PC-3 (cell line): Measurements from ENCODE around the gene TKT. TPM values are rescaled to one million over a fixed set of nuclear protein-coding genes. Genes with fewer than 3 reads are reported as not detected.

Experiments used
- ATAC-seq: fragments of 200-7000 bp; cut with Tn5 transposase; 2 replicates; pipeline ENCODE4 v1.9.1; 2020; ENCODE audit warnings: mild to moderate bottlenecking, moderate library complexity
- BruUV-seq: library from RNA; stranded (reverse); fragments of 400-500 nt; replicated peaks from 2 replicates; lab custom pipeline; 2021; lab: Mats Ljungman, UMichigan
- CTCF ChIA-PET: fragments of 300-600 bp; sonication (Branson Sonifier 250); formaldehyde crosslinking; loops from one replicate; lab custom pipeline; 2022; ENCODE audit warnings: antibody characterized with exemption; lab: Charles Lee
- POLR2A ChIA-PET: fragments of 300-600 bp; sonication (Branson Sonifier 250); formaldehyde crosslinking; loops from one replicate; lab custom pipeline; 2022; ENCODE audit warnings: antibody characterized with exemption; ENCODE audit not compliant: unreplicated experiment; lab: Charles Lee
- DNase-seq: peaks from one replicate; pipeline ENCODE4 v3.0.0-alpha.2; 2015
- H2AFZ ChIP-seq: fragments of 300-600 bp; sonication (generic); 2 replicates; pipeline ENCODE4 v1.6.0; 2016; ENCODE audit warnings: antibody characterized with exemption, low read length
- H3F3A ChIP-seq: fragments of 300-600 bp; sonication (generic); one replicate; pipeline ENCODE4 v1.6.0; 2017; ENCODE audit warnings: antibody characterized with exemption, low read length, control low read depth, mild to moderate bottlenecking; ENCODE audit not compliant: unreplicated experiment
- H3K27ac ChIP-seq: fragments of 300-600 bp; sonication (generic); 2 replicates; pipeline ENCODE4 v1.5.1; 2016; ENCODE audit warnings: mild to moderate bottlenecking, low read length
- H3K27me3 ChIP-seq: fragments of 300-600 bp; sonication (generic); 2 replicates; pipeline ENCODE4 v1.6.1; 2016; ENCODE audit warnings: low read length, mixed read lengths
- H3K36me3 ChIP-seq: fragments of 300-600 bp; sonication (generic); 2 replicates; pipeline ENCODE4 v1.6.1; 2016; ENCODE audit warnings: low read depth, mixed run types, low read length, mixed read lengths
- H3K4me1 ChIP-seq: fragments of 300-600 bp; sonication (generic); 2 replicates; pipeline ENCODE4 v1.5.1; 2016; ENCODE audit warnings: low read length; ENCODE audit not compliant: insufficient read depth
- H3K4me2 ChIP-seq: fragments of 300-600 bp; sonication (generic); 2 replicates; pipeline ENCODE4 v1.6.0; 2016; ENCODE audit warnings: low read length
- H3K4me3 ChIP-seq: fragments of 300-600 bp; sonication (generic); 2 replicates; pipeline ENCODE4 v1.5.1; 2016; ENCODE audit warnings: mild to moderate bottlenecking, low read length, mixed read lengths
- H3K79me2 ChIP-seq: fragments of 300-600 bp; sonication (generic); 2 replicates; pipeline ENCODE4 v1.6.1; 2017; ENCODE audit warnings: low read length, mixed read lengths
- H3K9ac ChIP-seq: fragments of 300-600 bp; sonication (generic); 2 replicates; pipeline ENCODE4 v1.6.0; 2016; ENCODE audit warnings: mild to moderate bottlenecking, low read length
- H3K9me2 ChIP-seq: fragments of 300-600 bp; sonication (generic); replicated peaks from 2 replicates; pipeline ENCODE4 v1.6.1; 2016; ENCODE audit warnings: mixed run types, low read length, mixed read lengths
- H3K9me3 ChIP-seq: fragments of 300-600 bp; sonication (generic); 2 replicates; pipeline ENCODE4 v1.6.1; 2016; ENCODE audit warnings: low read length, mixed read lengths
- H4K20me1 ChIP-seq: fragments of 300-600 bp; sonication (generic); 2 replicates; pipeline ENCODE4 v1.6.1; 2016; ENCODE audit warnings: low read length, mixed read lengths
- CTCF ChIP-seq: fragments of 300-600 bp; sonication (generic); conservative IDR thresholded peaks from 2 replicates; pipeline ENCODE4 v1.5.1; 2017; ENCODE audit warnings: antibody characterized with exemption, low read depth, mild to moderate bottlenecking, low read length
- EZH2 ChIP-seq: fragments of 300-600 bp; sonication (generic); IDR thresholded peaks from one replicate; pipeline ENCODE4 v1.6.1; 2017; ENCODE audit warnings: antibody characterized with exemption, mild to moderate bottlenecking, low read length; ENCODE audit not compliant: unreplicated experiment
- EZH2phosphoT487 ChIP-seq: fragments of 300-600 bp; sonication (generic); IDR thresholded peaks from 2 replicates; pipeline ENCODE4 v1.6.1; 2018; ENCODE audit warnings: mild to moderate bottlenecking, antibody characterized with exemption, low read length, borderline replicate concordance
- intact Hi-C: fragments of 100-400 bp; cut with micrococcal nuclease; formaldehyde crosslinking; loops from 2 replicates; pipeline ENCODE4 v1.9.0; 2023
- total RNA-seq: library from RNA; depleted of rRNA; stranded (reverse); fragments of >200 nt; gene quantifications from 2 replicates; pipeline ENCODE4 v1.2.3, GENCODE V29; 2014

Gene TKT
- total RNA-seq, 1 experiment from 2014 or later, result 486 TPM

- no TSS peak for BruUV-seq
- H3K9me3 ChIP-seq, result no peaks in the 10 kb centered on the region
- DNase-seq (no peak), ATAC-seq (no peak)
- H2AFZ ChIP-seq, result no peak overlapping the region
- H3K9me2 ChIP-seq, result no peaks in the 10 kb centered on the region
- H3F3A ChIP-seq, result no peaks in the 10 kb centered on the region
- H4K20me1 ChIP-seq, result no peaks in the 10 kb centered on the region
- intact Hi-C loops, result loop anchor here (2.0 kb wide), 1 partner anchor 489 kb away; no protein-coding TSS in a partner anchor
- no peaks in the 10 kb centered on the region for H3K27me3 ChIP-seq
- H3K27ac ChIP-seq, result no peak overlapping the region
- POLR2A ChIA-PET, result no interaction called here
- CTCF ChIA-PET, result no interaction called here
- H3K4me3 ChIP-seq, result no peak overlapping the region
- H3K4me1 ChIP-seq, result no peaks in the 10 kb centered on the region
- no peak overlapping the region for H3K4me2 ChIP-seq
- no peak overlapping the region for H3K9ac ChIP-seq
- TF ChIP-seq CTCF (no peak), EZH2phosphoT487 (no peak), EZH2 (no peak)
- H3K79me2 ChIP-seq, result no peaks in the 10 kb centered on the region
- H3K36me3 ChIP-seq, result peaks cover 34% of the 10 kb centered on the region
Measured at GRCh38 chr3:53221345-53221744, 34.5 kb downstream of the TKT start.

- Histone ChIP-seq H3K4me2 (no peak overlapping the region), H3K4me1 (no peaks in the 10 kb centered on the region), H3K79me2 (no peaks in the 10 kb centered on the region), H3K4me3 (no peak overlapping the region), H3K27me3 (no peaks in the 10 kb centered on the region), H3K9me2 (no peaks in the 10 kb centered on the region), H2AFZ (peak overlapping the region; percentile 36; the same call in 1 of the 2 replicates), H3K36me3 (peaks cover 20% of the 10 kb centered on the region), H3K9me3 (no peaks in the 10 kb centered on the region), H3K27ac (no peak overlapping the region), H3K9ac (no peak overlapping the region), H3F3A (no peaks in the 10 kb centered on the region), H4K20me1 (no peaks in the 10 kb centered on the region)
- TF ChIP-seq EZH2 (no peak), CTCF (peak; percentile 97), EZH2phosphoT487 (no peak)
- peak; percentile 94 for DNase-seq
- CTCF ChIA-PET, result interaction anchor here (0.6 to 1.0 kb wide), 4 partner anchors 64 to 163 kb away, joined by 3 to 4 read pairs (median 3); no protein-coding TSS in a partner anchor
- no TSS peak for BruUV-seq
- POLR2A ChIA-PET, result no interaction called here
- intact Hi-C loops, result loop anchor here (1.0 to 2.0 kb wide), 3 partner anchors 60 to 491 kb away; partner anchors contain the start of gene DCP1A
- peak; percentile 95 for ATAC-seq
Measured at GRCh38 chr3:53219895-53220483, 35.8 kb downstream of the TKT start.

- BruUV-seq, result no TSS peak
- POLR2A ChIA-PET, result no interaction called here
- Histone ChIP-seq H3K9me3 (no peaks in the 10 kb centered on the region), H3K36me3 (peaks cover 3% of the 10 kb centered on the region), H3K4me2 (no peak overlapping the region), H3K27me3 (no peaks in the 10 kb centered on the region), H3F3A (no peaks in the 10 kb centered on the region), H3K4me1 (no peaks in the 10 kb centered on the region), H3K9ac (no peak overlapping the region), H2AFZ (no peak overlapping the region), H4K20me1 (no peaks in the 10 kb centered on the region), H3K79me2 (no peaks in the 10 kb centered on the region), H3K9me2 (no peaks in the 10 kb centered on the region), H3K4me3 (no peak overlapping the region), H3K27ac (no peak overlapping the region)
- no peak for ATAC-seq
- DNase-seq, result no peak
- intact Hi-C loops, result no loop called here
- CTCF ChIA-PET, result interaction anchor here (0.6 kb wide), 1 partner anchor 11 kb away, joined by 5 read pairs; no protein-coding TSS in a partner anchor
- TF ChIP-seq EZH2phosphoT487 (no peak), CTCF (no peak), EZH2 (no peak)
Measured at GRCh38 chr3:53218131-53218530, 37.7 kb downstream of the TKT start.
